ENCODE data around the gene OR5D18.
"Not testable (repeated sequence)": the region's sequence is repeated elsewhere in the genome, so short reads cannot be mapped to it uniquely, and the experiment has no call there.

Gene OR5D18

DNA sequence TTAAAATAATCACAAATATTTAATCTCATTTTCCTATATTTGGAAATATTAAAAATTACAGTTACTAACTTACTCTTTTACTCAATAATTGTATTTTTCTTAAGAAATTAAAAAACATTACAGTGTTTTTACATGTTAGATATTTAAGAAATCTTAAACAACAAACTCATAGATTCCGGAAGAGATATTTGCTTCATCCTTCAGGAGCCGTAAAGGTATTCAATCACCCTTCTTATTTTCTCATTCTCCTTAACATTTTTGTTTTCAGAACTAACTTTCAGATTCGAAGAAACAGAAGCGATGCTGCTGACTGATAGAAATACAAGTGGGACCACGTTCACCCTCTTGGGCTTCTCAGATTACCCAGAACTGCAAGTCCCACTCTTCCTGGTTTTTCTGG is at the start of gene OR5D18:
OR5D18 (plus strand) TSS at position 301 of the 400 bp plus-strand sequence; CDS start at position 301, 0 bp downstream.
- DNase-seq, result no peak

DNA sequence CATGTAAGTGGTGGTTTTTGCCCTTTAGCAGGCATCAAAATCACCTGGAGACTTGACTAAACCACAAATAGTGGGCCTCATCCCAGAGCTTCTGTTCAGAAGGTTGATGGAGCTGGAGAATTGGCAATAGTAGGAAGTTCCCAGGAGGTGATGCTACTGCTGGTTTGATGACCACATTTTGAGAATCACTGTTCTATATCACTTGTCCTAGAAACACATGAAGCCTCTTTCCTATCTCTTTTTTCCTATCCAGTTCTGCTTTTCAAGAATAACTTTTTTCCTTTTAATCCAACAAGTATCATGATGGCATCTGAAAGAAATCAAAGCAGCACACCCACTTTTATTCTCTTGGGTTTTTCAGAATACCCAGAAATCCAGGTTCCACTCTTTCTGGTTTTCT is 46.3 kb upstream of the OR5D18 start, which contains the start of gene OR5D13:
OR5D13 (plus strand) TSS at position 301 of the 400 bp plus-strand sequence; CDS start at position 301, 0 bp downstream.
- no peak for DNase-seq

DNA sequence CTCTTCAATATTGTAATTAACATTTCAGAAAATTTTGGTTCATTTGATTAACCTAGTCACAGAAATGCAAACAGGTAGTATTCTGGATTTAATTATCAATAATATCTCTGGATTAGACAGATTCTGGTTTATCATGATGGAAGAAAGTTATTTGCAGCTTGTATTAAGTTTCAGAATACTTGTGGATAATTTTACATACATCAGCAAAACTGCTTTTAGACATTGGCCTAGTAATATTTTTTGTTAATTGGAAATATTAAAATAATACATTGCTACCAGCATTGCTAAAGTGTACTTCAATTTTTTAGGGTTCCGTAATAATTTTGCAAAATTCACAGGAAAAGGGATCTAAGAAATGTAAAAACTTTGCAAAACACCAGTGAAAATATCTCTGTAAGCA is 27.8 kb upstream of the OR5D18 start:
- DNase-seq, result no peak

DNA sequence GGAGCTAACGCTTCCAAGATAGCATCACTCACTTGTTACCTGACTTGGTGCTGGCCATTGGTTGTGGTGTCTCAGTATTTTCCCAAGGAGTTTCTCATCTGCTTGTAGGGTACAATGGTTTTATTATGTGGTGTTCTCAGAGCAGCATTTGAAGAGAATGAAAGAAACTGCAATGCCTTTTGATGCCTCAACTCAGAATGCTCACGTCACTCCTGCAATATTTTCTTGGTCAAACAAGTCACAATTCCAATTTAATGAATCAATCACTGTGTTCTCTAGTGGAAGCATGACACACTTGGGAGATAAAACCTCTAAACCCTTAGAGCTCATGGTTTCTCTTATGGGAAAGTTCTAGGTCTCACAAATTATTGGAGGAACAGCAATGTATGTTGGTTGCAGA is 26.1 kb upstream of the OR5D18 start:
- no peak for DNase-seq

DNA sequence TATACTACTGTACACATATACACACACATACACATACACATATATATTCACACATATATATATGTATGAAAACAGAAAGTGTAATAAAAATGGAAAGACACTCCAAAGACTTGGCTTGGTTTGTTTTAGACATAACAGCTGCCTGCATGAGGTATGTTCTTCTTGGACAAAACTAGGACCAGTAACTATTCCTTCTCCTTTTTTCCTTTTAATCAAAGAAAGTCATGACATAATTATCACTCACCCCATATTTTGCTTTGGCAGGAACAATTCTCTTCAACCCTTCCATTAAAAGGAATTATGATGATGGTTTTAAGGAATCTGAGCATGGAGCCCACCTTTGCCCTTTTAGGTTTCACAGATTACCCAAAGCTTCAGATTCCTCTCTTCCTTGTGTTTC is 24.2 kb upstream of the OR5D18 start, which contains the start of gene OR5D14:
OR5D14 (plus strand) TSS at position 301 of the 400 bp plus-strand sequence; CDS start at position 301, 0 bp downstream.
- DNase-seq, result no peak

DNA sequence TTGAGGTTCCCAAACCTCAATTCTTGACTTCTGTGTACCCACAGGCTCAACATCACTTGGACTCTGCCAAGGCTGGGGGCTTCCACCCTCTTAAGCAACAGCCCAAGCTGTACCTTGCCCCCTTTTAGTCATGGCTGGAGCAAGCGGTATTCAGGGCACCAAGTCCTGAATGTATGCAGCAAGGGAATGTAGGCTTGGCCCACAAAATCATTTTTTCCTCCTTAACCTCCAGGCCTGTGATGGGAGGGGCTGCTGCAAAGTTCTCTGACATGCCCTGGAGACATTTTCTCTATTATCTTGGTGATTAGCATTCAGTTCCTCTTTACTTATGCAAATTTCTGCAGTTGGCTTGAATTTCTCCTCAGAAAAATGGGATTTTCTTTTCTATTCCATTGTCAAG is 13.2 kb upstream of the OR5D18 start:
- no peak for DNase-seq

DNA sequence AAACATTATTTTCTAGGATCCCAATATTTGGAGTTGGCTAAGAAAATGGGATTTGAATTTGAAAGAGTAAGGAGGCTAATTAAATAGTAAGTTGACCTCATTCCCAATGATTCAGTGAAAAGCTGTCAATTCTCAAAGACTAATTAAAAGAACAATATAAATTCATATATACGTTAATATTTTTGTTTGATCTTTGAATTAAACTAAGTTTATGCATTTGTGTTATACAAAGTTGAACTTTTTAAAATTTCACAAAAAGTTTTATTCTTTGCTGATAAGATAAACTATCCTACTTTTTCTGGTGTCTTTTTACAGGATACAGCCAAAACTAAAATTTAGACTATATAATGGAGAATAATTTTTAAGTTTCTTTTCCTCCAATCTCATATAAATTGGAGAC is 8.4 kb upstream of the OR5D18 start, which contains the start of gene OR5L1:
OR5L1 (plus strand) TSS at position 301 of the 400 bp plus-strand sequence. CDS start 100 bp downstream, outside the sequence.
- no peak for DNase-seq

DNA sequence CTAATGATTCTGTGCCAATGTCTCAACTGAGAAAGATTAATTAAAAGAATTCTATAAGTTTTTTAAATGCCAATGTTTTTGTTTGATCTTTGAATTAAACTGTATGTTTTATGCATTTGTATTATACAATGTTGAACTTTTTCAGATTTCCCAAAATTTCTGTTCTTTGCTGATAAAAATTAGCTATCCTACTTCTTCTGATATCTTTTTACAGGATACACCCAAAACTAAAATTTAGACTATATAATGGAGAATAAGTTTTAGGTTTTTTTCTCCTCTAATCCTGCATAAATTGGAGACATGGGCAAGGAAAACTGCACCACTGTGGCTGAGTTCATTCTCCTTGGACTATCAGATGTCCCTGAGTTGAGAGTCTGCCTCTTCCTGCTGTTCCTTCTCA is 7.5 kb downstream of the OR5D18 start, which contains the start of gene OR5L2:
OR5L2 (plus strand) TSS at position 301 of the 400 bp plus-strand sequence; CDS start at position 301, 0 bp downstream.
- DNase-seq, result no peak

DNA sequence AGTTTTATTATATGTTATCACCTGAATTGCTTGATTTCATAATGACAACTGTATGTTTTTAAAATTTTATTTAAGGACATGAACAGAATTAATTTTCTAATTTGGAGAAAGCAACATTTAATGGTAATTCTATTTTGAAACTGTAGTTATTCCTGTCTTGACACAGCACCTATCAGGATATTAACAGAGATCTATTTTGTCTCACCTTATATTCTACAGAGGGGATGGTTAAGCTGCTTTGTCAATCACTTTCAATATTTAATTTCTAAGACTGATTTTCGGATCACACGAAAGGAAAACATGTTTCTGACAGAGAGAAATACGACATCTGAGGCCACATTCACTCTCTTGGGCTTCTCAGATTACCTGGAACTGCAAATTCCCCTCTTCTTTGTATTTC is 19.0 kb downstream of the OR5D18 start, which contains the start of gene OR5D16:
OR5D16 (plus strand) TSS at position 301 of the 400 bp plus-strand sequence; CDS start at position 301, 0 bp downstream.
- DNase-seq, result no peak

DNA sequence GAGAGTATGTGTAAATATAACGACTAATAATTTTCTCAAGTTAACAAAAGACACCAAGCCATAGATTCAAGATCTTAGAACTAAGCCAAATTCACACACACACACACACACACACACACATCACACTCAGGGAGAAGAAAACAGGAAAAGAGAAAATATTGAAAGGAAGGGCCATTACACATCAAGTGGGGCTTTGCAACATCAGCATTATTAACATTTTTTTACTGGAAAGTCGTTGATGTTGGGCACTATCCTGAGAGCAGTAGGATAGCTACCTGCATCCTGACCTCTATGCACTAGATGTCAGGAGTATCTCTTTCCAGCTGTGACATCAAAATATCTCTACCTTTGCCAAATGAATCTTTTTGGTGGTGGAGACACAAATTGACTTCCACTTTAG is 28.0 kb downstream of the OR5D18 start:
- no peak for DNase-seq

DNA sequence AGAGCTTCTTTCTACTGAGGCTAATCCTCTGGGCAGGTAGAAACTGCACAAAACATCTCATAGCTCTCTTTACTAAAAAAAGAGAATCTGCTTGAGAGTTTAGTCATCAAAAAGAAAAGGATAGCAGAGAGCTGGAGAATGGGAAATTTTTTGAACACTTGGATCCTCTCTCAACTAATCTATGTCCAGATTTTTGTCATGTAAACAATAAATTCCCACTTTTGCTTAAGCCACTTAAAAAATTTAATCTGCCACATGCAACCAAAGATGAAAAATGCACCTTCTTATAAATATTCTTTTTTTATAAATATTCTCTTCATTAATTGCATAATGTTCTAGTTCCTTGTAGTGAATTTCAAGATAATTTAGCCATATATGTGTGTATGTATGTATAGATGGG is 29.6 kb downstream of the OR5D18 start:
- no peak for DNase-seq

DNA sequence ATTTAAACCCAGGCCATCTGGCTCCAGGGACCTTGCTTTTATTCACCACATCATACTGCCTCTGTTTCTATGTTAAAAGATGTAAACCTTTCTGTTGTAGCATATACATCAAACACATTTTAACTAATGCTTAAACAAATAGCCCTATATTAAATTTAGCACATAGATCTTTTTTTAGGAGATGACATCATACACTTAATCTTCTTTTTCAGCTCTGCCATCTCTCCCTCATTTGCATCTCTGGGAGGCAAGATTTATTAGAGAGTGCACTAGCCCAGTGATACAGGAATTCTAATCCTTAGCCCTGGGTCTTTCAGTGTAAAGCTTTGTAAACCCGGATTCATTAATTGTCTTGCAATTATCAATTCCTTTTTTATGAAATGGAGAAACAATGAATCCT is 32.7 kb downstream of the OR5D18 start:
- no peak for DNase-seq

DNA sequence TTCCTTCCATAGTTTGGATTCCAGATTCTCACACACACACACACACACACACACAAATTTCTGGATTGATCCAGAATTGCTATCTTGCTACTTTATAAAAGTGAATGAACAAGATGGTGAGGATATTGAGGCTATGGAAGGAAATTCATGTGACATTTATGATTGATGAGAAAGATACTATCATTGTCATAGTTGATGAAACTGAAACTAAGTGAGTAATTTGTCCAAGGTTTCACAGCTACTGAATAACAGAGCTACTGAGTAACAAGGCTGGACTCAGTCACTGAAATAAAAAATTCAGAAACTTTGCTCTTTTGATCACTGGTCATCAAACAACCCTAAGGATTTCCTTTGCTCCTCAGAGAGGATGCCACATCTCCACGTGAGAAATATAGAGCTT is 35.3 kb downstream of the OR5D18 start:
- DNase-seq, result no peak

DNA sequence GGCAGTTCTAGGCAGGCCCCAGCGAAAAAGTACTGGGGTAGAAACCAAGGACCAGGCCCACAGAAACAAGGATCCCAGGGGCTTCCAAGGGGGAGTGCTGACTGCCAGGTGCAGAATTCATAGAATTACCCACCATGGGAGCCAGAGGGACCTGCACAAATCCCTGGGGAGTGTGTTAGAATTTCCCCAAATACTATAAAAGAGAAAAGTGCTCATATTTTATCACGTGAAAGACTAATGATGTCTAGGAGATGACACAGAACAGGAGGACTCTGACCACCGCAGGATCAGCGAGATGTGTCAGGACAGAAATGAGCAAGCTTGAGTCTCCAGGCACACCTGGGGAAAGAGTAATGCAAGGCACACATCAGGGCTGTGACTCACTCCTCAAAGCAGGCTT is 47.9 kb downstream of the OR5D18 start:
- not testable (repeated sequence) for DNase-seq

All from NCI-H774 (cell line).